Brain microvascular endothelial cell (primary cell): Measurements from ENCODE around the gene GPS1.

Experiments used
- DNase-seq: peaks from one replicate; pipeline ENCODE4 v3.0.0-alpha.2; 2020
- H3K27ac ChIP-seq: fragments of 250-450 bp; sonication (Bioruptor Pico); 2 replicates; pipeline ENCODE4 v1.5.1; 2020; ENCODE audit warnings: mild to moderate bottlenecking, moderate library complexity
- H3K27me3 ChIP-seq: fragments of 250-450 bp; sonication (Bioruptor Pico); replicated peaks from 2 replicates; pipeline ENCODE4 v1.5.1; 2020; ENCODE audit warnings: mild to moderate bottlenecking
- H3K36me3 ChIP-seq: fragments of 250-450 bp; sonication (Bioruptor Pico); replicated peaks from 2 replicates; pipeline ENCODE4 v1.5.1; 2020; ENCODE audit warnings: mild to moderate bottlenecking
- H3K4me3 ChIP-seq: 2 replicates; pipeline ENCODE4 v1.5.1; 2011; ENCODE audit warnings: low read depth, mild to moderate bottlenecking, control low read depth, low read length, moderate library complexity
- in situ Hi-C: cut with HindIII; loops from 2 replicates; pipeline ENCODE4 v1.10.0; 2017; ENCODE audit warnings: low sequenced_read_pairs, low pct_ligation_motif_present
- TF ChIP-seq, protein P1 (sequence below): IDR thresholded peaks from 2 replicates; pipeline ENCODE4 v1.5.1; 2011; ENCODE audit warnings: low read depth, mild to moderate bottlenecking, moderate library complexity, low read length, control low read depth, inconsistent platforms; ENCODE audit errors: missing control alignments

GPS1 gene

DNA sequence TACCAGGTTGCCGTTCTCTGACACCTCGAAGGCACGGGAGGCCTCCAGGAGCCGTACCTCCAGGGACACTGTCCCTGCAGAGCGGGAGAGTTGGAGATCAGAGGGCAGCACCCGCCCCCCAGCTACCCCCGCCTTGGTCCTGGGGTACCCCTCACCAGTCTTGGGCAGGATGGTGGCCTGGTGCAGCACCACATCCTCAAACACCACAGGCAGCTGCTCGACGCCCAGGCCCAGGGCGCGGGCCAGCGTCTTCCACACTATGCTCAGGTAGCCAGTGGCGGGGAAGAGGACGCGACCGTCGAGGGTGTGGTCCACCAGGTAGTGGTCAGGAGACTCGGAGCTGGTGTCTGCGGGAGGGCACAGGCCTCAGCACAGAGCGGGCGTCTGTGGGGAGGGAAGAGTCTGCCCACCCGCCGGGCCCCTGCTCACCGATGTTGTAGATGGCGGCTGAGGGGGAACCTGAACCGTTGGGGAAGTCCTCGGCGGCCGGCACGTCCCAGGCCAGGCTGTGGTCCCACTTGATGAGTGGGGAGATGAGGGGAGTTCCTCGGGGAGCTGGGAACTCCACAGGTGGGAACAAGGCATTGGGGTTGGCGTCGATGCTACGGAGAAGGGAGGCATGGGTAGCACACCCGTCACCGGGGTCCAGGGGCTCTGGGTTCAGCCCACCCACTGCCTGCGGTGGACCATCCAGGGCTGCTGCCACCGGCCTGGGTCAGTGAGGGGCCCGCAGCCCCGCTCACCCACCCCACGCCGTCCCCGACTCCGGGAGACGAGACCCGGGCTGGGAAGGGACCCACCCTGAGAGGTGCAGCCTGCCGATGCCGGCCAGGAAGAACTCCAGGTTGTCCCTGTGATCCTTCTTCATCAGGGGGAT lies 36.5 kb downstream of the GPS1 start:
- Histone ChIP-seq H3K27me3 (no peaks in the 10 kb centered on the region), H3K27ac (no peak overlapping the region), H3K36me3 (peaks cover 97% of the 10 kb centered on the region), H3K4me3 (no peak overlapping the region)
- DNase-seq, result no peak
- TF ChIP-seq, protein P1, sequence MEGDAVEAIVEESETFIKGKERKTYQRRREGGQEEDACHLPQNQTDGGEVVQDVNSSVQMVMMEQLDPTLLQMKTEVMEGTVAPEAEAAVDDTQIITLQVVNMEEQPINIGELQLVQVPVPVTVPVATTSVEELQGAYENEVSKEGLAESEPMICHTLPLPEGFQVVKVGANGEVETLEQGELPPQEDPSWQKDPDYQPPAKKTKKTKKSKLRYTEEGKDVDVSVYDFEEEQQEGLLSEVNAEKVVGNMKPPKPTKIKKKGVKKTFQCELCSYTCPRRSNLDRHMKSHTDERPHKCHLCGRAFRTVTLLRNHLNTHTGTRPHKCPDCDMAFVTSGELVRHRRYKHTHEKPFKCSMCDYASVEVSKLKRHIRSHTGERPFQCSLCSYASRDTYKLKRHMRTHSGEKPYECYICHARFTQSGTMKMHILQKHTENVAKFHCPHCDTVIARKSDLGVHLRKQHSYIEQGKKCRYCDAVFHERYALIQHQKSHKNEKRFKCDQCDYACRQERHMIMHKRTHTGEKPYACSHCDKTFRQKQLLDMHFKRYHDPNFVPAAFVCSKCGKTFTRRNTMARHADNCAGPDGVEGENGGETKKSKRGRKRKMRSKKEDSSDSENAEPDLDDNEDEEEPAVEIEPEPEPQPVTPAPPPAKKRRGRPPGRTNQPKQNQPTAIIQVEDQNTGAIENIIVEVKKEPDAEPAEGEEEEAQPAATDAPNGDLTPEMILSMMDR, result no peak
- in situ Hi-C loops, result no loop called here

DNA sequence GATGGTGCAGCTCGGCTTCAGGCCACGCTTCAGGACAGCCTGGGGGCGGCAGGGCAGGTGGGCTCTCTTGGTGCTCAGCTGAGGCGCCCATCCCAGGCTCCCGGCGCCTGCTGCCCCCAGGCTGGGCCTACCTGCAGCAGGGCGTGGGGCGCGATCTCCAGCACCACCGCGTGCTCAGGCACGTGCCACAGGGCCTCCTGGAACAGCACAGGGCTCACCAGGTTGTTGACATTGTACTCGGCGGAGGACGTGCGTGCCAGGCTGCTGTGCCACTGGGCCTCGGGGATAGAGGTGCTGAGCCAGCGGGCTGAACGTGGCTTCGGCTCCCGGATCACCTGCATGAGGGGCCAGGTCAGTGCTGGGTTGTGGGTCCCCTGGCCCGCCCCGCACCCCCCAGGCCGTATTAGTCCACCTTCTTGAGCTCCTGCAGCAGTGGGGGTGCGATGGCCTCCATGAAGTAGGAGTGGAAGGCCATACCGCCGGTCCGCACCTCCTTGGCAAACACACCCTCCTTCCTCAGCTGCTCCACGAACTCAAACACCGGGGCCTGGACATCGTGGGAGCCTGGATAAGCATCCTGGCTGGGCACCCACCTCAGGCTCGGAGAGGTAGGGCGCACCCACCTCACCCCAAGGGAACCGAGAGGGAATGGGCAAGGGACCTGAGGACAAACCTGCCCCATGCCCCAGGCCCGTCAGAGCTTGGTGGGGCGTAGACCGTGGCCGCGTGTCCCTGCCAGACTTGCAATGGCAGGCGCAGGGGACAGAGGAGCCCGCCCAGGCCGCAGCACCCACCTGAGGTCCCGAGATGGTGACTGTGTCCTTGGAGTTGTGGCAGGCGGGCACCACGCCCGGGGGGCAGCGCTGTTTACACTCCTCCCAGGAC lies 37.4 kb downstream of the GPS1 start:
- no peaks in the 10 kb centered on the region for H3K27me3 ChIP-seq
- in situ Hi-C loops, result no loop called here
- TF ChIP-seq, protein P1, result no peak
- H3K4me3 ChIP-seq, result no peak overlapping the region
- no peak overlapping the region for H3K27ac ChIP-seq
- no peak for DNase-seq
- peaks cover 96% of the 10 kb centered on the region for H3K36me3 ChIP-seq

DNA sequence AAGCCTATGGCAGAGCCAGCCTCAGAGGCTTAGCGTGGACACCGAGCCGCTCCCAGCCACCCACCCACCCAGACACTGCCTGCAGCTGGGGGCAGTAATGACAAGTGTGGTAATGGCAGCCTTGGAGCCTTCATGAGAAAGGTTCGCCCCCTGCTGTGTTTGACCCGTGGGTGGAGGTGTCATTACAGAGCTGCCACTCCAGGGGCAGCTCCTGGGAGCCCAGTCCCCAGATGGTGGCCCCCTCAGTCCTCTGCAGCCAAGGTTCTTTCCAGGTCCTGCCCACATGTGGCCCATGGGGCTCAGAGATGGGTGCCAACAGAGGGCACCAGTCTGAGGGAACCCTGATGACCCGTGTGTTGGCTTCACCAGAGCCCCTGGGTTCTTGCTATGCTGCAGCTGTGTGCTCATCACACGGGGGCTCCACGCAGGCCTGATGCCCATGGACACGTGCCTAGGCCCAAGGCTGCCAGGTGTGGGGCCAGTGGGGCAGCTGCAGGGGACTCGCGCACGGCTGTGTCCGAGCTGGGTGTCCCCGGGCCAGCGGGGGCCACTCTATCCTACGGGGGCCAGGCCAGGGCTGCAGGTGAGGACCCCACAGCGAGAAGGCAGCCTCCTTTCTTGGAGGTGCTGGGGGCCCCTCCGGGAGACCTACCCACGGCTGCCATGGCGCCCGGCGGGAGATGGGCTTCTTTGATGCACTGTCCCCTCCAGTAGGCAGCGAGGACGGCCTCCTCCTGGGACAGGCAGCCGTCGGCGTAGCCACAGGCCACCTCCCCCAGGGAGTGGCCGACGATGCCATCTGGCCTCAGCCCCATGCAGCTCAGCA lies 38.2 kb downstream of the GPS1 start:
- TF ChIP-seq, protein P1, result no peak
- Histone ChIP-seq H3K36me3 (peaks cover 93% of the 10 kb centered on the region), H3K4me3 (no peak overlapping the region), H3K27me3 (no peaks in the 10 kb centered on the region), H3K27ac (no peak overlapping the region)
- in situ Hi-C loops, result no loop called here
- DNase-seq, result no peak

DNA sequence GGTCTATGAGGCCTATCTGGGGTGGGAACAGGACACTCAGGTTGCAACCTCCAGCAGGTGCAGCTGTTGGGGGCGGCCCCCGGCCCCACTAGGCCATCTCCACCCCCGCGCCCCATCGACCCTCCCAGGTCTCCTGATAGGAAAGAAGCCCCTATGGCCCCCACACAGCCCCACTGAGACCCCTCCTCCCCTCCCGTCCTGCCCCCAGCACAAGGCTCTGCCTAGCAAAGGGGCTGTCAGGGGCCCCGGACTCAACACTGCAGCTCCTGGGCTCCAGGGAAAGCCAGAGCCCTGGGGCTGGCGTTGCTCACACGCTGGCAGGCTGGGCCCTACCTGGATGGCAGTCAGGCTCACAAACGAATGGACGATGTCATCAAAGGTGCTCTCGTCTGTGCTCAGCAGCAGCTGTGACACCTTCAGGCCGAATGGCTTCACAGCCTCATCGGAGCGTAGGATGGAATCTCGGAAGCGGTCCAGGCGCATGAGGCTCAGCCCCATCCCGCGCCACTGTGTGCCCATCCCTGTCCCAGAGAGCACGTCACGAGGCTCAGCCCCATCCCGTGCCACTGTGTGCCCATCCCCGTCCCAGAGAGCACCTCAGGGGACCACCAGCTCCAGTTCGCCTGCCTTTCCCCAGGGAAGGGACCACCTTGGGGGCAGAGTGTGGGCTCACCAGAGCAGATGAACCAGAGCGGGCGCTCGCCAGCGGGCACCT lies 39.0 kb downstream of the GPS1 start:
- Histone ChIP-seq H3K4me3 (no peak overlapping the region), H3K27ac (no peak overlapping the region), H3K36me3 (peaks cover 93% of the 10 kb centered on the region), H3K27me3 (no peaks in the 10 kb centered on the region)
- TF ChIP-seq, protein P1, result no peak
- no peak for DNase-seq
- in situ Hi-C loops, result no loop called here
